Astrocyte (in vitro differentiated cells and primary cell): ENCODE measurements around the gene STK32B. TPM values are rescaled to one million over a fixed set of nuclear protein-coding genes. Genes with fewer than 3 reads are reported as not detected.

Experiments used
- DNase-seq: peaks from one replicate; pipeline ENCODE4 v3.0.0-alpha.2; 2010; ENCODE audit warnings: low read depth
- FAIRE-seq: peaks from 2 replicates; lab custom pipeline; 2011; peaks lifted over from hg19 to GRCh38; lab: Jason Lieb, UNC
- H2AFZ ChIP-seq: 2 replicates; pipeline ENCODE4 v1.6.0; 2012; ENCODE audit warnings: low read depth, low read length, inconsistent platforms
- H3K27ac ChIP-seq: 2 replicates; pipeline ENCODE4 v1.5.1; 2011; ENCODE audit warnings: low read depth, low read length, inconsistent platforms
- H3K27me3 ChIP-seq: 2 replicates; pipeline ENCODE4 v1.6.0; 2011; ENCODE audit warnings: low read length, inconsistent platforms; ENCODE audit not compliant: insufficient read depth
- H3K36me3 ChIP-seq: 2 replicates; pipeline ENCODE4 v1.5.1; 2011; ENCODE audit warnings: low read length, inconsistent platforms; ENCODE audit not compliant: insufficient read depth
- H3K4me1 ChIP-seq: 2 replicates; pipeline ENCODE4 v1.5.1; 2011; ENCODE audit warnings: low read length, inconsistent platforms; ENCODE audit not compliant: insufficient read depth
- H3K4me2 ChIP-seq: 2 replicates; pipeline ENCODE4 v1.6.0; 2012; ENCODE audit warnings: low read length, inconsistent platforms
- H3K4me3 ChIP-seq: 2 replicates; pipeline ENCODE4 v1.5.1; 2011; ENCODE audit warnings: low read depth, mild to moderate bottlenecking, low read length, inconsistent platforms; ENCODE audit not compliant: insufficient read depth
- H3K79me2 ChIP-seq: 2 replicates; pipeline ENCODE4 v1.6.0; 2012; ENCODE audit warnings: mild to moderate bottlenecking, low read length, inconsistent platforms; ENCODE audit not compliant: insufficient read depth
- H3K9ac ChIP-seq: 2 replicates; pipeline ENCODE4 v1.6.0; 2012; ENCODE audit warnings: mild to moderate bottlenecking, low read length, inconsistent platforms
- H3K9me3 ChIP-seq: 2 replicates; pipeline ENCODE4 v1.5.1; 2012; ENCODE audit warnings: low read depth, mild to moderate bottlenecking, low read length, inconsistent platforms; ENCODE audit not compliant: insufficient read depth
- H4K20me1 ChIP-seq: 2 replicates; pipeline ENCODE4 v1.6.0; 2012; ENCODE audit warnings: low read length, inconsistent platforms; ENCODE audit not compliant: insufficient read depth
- H3K27ac Mint-ChIP-seq: one replicate; pipeline ENCODE4 v1.8.0; 2021; ENCODE audit warnings: mild to moderate bottlenecking, mixed read lengths; ENCODE audit not compliant: unreplicated experiment
- H3K27me3 Mint-ChIP-seq: one replicate; pipeline ENCODE4 v1.8.0; 2021; ENCODE audit warnings: low read depth, mixed read lengths; ENCODE audit not compliant: unreplicated experiment
- H3K36me3 Mint-ChIP-seq: one replicate; pipeline ENCODE4 v1.8.0; 2021; ENCODE audit warnings: low read depth, mixed read lengths; ENCODE audit not compliant: unreplicated experiment
- H3K4me1 Mint-ChIP-seq: one replicate; pipeline ENCODE4 v1.8.0; 2021; ENCODE audit warnings: low read depth, mixed read lengths; ENCODE audit not compliant: unreplicated experiment
- H3K4me3 Mint-ChIP-seq: one replicate; pipeline ENCODE4 v1.8.0; 2021; ENCODE audit warnings: mild to moderate bottlenecking, moderate library complexity, mixed read lengths; ENCODE audit not compliant: unreplicated experiment
- H3K9me3 Mint-ChIP-seq: one replicate; pipeline ENCODE4 v1.8.0; 2021; ENCODE audit warnings: mild to moderate bottlenecking, mixed read lengths; ENCODE audit not compliant: unreplicated experiment
- CTCF ChIP-seq: IDR thresholded peaks from 2 replicates; pipeline ENCODE4 v1.5.1; 2011; ENCODE audit warnings: low read depth, mild to moderate bottlenecking, inconsistent platforms, low read length, moderate library complexity; ENCODE audit not compliant: insufficient read depth
- EZH2 ChIP-seq: IDR thresholded peaks from 2 replicates; pipeline ENCODE4 v1.6.1; 2012; ENCODE audit warnings: mild to moderate bottlenecking, low read length, inconsistent platforms; ENCODE audit not compliant: insufficient read depth
- total RNA-seq: library from RNA; stranded (reverse); gene quantifications from 2 replicates; pipeline ENCODE4 v1.2.1, GENCODE V29; 2021

The STK32B gene
- total RNA-seq, 1 donor from 2014 or later = 2.9 TPM

- Histone ChIP-seq H3K27me3 (no peaks in the 10 kb centered on the region), H3K9me3 (no peaks in the 10 kb centered on the region), H3K4me2 (no peak overlapping the region), H3K36me3 (no peaks in the 10 kb centered on the region), H4K20me1 (no peaks in the 10 kb centered on the region), H3K79me2 (no peaks in the 10 kb centered on the region), H2AFZ (no peak overlapping the region), H3K4me3 (no peak overlapping the region), H3K27ac (no peak overlapping the region), H3K9ac (no peak overlapping the region), H3K4me1 (no peaks in the 10 kb centered on the region)
- FAIRE-seq (no peak), DNase-seq (no peak)
- no peak for TF ChIP-seq CTCF
- TF ChIP-seq EZH2 = no peak
- no peaks in the 10 kb centered on the region for H3K4me1 Mint-ChIP-seq
- H3K27ac Mint-ChIP-seq = no peak overlapping the region
- peaks cover 3% of the 10 kb centered on the region for H3K36me3 Mint-ChIP-seq
- H3K9me3 Mint-ChIP-seq = peaks cover 6% of the 10 kb centered on the region
- peaks cover 17% of the 10 kb centered on the region for H3K27me3 Mint-ChIP-seq
- H3K4me3 Mint-ChIP-seq = no peak overlapping the region
Observed at GRCh38 chr4:5424901-5425300, 373.6 kb downstream of the STK32B start.

- no peak overlapping the region for H3K27ac ChIP-seq
- TF ChIP-seq CTCF = no peak
- no peak for TF ChIP-seq EZH2
Observed at GRCh38 chr4:5429747-5430146, 378.5 kb downstream of the STK32B start.

GRCh38 chr4:5433196-5433595, 381.9 kb downstream of the STK32B start:
- Mint-ChIP-seq H3K4me3 (no peak overlapping the region), H3K36me3 (peaks cover 3% of the 10 kb centered on the region), H3K27me3 (peaks cover 19% of the 10 kb centered on the region), H3K4me1 (no peaks in the 10 kb centered on the region), H3K9me3 (peaks cover 5% of the 10 kb centered on the region), H3K27ac (no peak overlapping the region)
- no peak overlapping the region for H3K4me2 ChIP-seq
- no peak for TF ChIP-seq CTCF
- TF ChIP-seq EZH2 = no peak
- no peak overlapping the region for H3K9ac ChIP-seq
- H3K4me3 ChIP-seq = no peak overlapping the region
- no peaks in the 10 kb centered on the region for H3K36me3 ChIP-seq
- H3K79me2 ChIP-seq = no peaks in the 10 kb centered on the region
- H3K4me1 ChIP-seq = no peaks in the 10 kb centered on the region
- no peaks in the 10 kb centered on the region for H4K20me1 ChIP-seq
- no peak for FAIRE-seq
- no peaks in the 10 kb centered on the region for H3K27me3 ChIP-seq
- H2AFZ ChIP-seq = no peak overlapping the region
- DNase-seq = no peak
- H3K27ac ChIP-seq = no peak overlapping the region
- no peaks in the 10 kb centered on the region for H3K9me3 ChIP-seq

More at GRCh38 chr4:5429747-5430146, 378.5 kb downstream of the STK32B start:
- H4K20me1 ChIP-seq = no peaks in the 10 kb centered on the region
- peaks cover 2% of the 10 kb centered on the region for H3K9me3 Mint-ChIP-seq
- no peaks in the 10 kb centered on the region for H3K9me3 ChIP-seq
- H3K36me3 Mint-ChIP-seq = no peaks in the 10 kb centered on the region
- H3K4me1 Mint-ChIP-seq = no peaks in the 10 kb centered on the region
- no peak overlapping the region for H2AFZ ChIP-seq
- no peak overlapping the region for H3K4me3 Mint-ChIP-seq
- no peaks in the 10 kb centered on the region for H3K79me2 ChIP-seq
- peaks cover 6% of the 10 kb centered on the region for H3K27me3 Mint-ChIP-seq
- no peak overlapping the region for H3K27ac Mint-ChIP-seq
- FAIRE-seq = no peak
- DNase-seq = no peak
- H3K4me3 ChIP-seq = no peak overlapping the region
- no peaks in the 10 kb centered on the region for H3K4me1 ChIP-seq
- H3K36me3 ChIP-seq = no peaks in the 10 kb centered on the region
- no peaks in the 10 kb centered on the region for H3K27me3 ChIP-seq
- H3K4me2 ChIP-seq = no peak overlapping the region
- H3K9ac ChIP-seq = no peak overlapping the region
